H1 (cell line): Measurements from ENCODE around the gene TUG1. TPM values are rescaled to one million over a fixed set of nuclear protein-coding genes. Genes with fewer than 3 reads are reported as not detected.

Source experiments
- ASH2L ChIP-seq: fragments of 200-600, 300-600 bp; sonication (generic); IDR thresholded peaks from one replicate; pipeline ENCODE4 v1.7.1; 2017; ENCODE audit warnings: low read length
- E2F6 ChIP-seq: IDR thresholded peaks from 2 replicates; pipeline ENCODE4 v1.6.1; 2012; ENCODE audit warnings: inconsistent platforms
- EP300 ChIP-seq, 2 experiments: IDR thresholded peaks; 1 replicate in 1 of 2; 2 replicates in 1 of 2; pipeline ENCODE4 v1.6.1; 2011 to 2012; ENCODE audit warnings: low read depth in 2 of 2, low read length in 2 of 2, mild to moderate bottlenecking in 2 of 2, borderline replicate concordance in 1 of 2, inconsistent platforms in 1 of 2, moderate library complexity in 1 of 2
- JUND ChIP-seq: IDR thresholded peaks from 2 replicates; pipeline ENCODE4 v1.6.1; 2011; ENCODE audit warnings: mild to moderate bottlenecking, improper control_type of control experiment, low read length
- POLR2AphosphoS5 ChIP-seq: IDR thresholded peaks from 2 replicates; pipeline ENCODE4 v1.6.1; 2011; ENCODE audit warnings: low read depth, low read length
- polyA plus RNA-seq, 7 experiments: library from polyadenylated mRNA; depleted of rRNA in 3 of 7; stranded (reverse) in 5 of 7; unstranded in 2 of 7; fragments of >200 nt in 5 of 7; fragments of 200-250 nt in 2 of 7; gene quantifications; 1 replicate in 5 of 7; 2 replicates in 1 of 7; 4 replicates in 1 of 7; pipeline versions ENCODE4 v1.2.1 to v1.2.3, GENCODE V29; 2011 to 2013; ENCODE audit warnings: missing spikeins in 2 of 7, mixed read lengths in 2 of 7
- total RNA-seq: library from RNA; stranded (reverse); fragmentation: NEBNext Ultra II Directional; extraction: Animal tissue kit (Norgen Biotek cat#: 25700); gene quantifications from 2 replicates; pipeline ENCODE4 v1.2.1, GENCODE V29; 2021

The TUG1 gene
- total and polyA plus RNA-seq, 2 of the 8 experiments (the other 6 are each of a cell fraction or from before 2014, with no cell fraction given) = 119 to 129 TPM

GRCh38 chr22:30968015-30968923 lies 796 bp upstream of the TUG1 start, which contains the start of gene MORC2 (continued):
- no peak for TF ChIP-seq EP300 (IDR thresholded peaks at IDR 0.05; ENCODE audit: borderline replicate concordance in 1 of 2, low read depth in 2 of 2, low read length in 2 of 2)
- TF ChIP-seq ASH2L = peak; percentile 11
- TF ChIP-seq E2F6 = peak; percentile 71
- peak; percentile 28; the same call in 1 of the 2 replicates for TF ChIP-seq POLR2AphosphoS5
- no peak for TF ChIP-seq JUND
